B cell (primary cell): ENCODE results near the gene BIVM.

ENCODE experiments used
- CTCF ChIP-seq: fragments of 200-600 bp; IDR thresholded peaks from one replicate; pipeline ENCODE4 v1.8.0; 2022; ENCODE audit warnings: antibody characterized with exemption, mild to moderate bottlenecking
- EZH2 ChIP-seq: IDR thresholded peaks from 2 replicates; pipeline ENCODE4 v1.6.1; 2012; ENCODE audit warnings: borderline replicate concordance, low read depth, mild to moderate bottlenecking, moderate library complexity, low read length; ENCODE audit not compliant: insufficient read depth, poor library complexity, severe bottlenecking

GRCh38 chr13:102779436-102780159 is 19.3 kb upstream of the BIVM start:
- TF ChIP-seq CTCF: no peak
- no peak for TF ChIP-seq EZH2
